ENCODE results near the gene RSRC1. TPM values are rescaled to one million over a fixed set of nuclear protein-coding genes. Genes with fewer than 3 reads are reported as not detected.

RSRC1 gene
- total and polyA plus RNA-seq, 2 donors (not counting 1 experiment from before 2014, with no cell fraction given) = 4.5 to 54.6 TPM

GRCh38 chr3:158491968-158492367, 382.1 kb downstream of the RSRC1 start:
- WGBS (ENCODE audit: insufficient coverage) = 86% methylated on average over 2 of the region's 2 CpGs
- H3K27me3 ChIP-seq (replicated peaks in 1 of 4; ENCODE audit: control extremely low read depth in 1 of 4, control insufficient read depth in 3 of 4, insufficient read depth in 4 of 4, low read length in 3 of 4) = no peaks in the 10 kb centered on the region
- ChIA-PET POLR2A (no interaction called here), CTCF (no interaction called here)
- no peaks in the 10 kb centered on the region for H3K9me3 ChIP-seq (ENCODE audit: control extremely low read depth in 1 of 3, control insufficient read depth in 2 of 3, insufficient read depth in 1 of 3, low read length in 2 of 3)
- TF ChIP-seq, protein P1, sequence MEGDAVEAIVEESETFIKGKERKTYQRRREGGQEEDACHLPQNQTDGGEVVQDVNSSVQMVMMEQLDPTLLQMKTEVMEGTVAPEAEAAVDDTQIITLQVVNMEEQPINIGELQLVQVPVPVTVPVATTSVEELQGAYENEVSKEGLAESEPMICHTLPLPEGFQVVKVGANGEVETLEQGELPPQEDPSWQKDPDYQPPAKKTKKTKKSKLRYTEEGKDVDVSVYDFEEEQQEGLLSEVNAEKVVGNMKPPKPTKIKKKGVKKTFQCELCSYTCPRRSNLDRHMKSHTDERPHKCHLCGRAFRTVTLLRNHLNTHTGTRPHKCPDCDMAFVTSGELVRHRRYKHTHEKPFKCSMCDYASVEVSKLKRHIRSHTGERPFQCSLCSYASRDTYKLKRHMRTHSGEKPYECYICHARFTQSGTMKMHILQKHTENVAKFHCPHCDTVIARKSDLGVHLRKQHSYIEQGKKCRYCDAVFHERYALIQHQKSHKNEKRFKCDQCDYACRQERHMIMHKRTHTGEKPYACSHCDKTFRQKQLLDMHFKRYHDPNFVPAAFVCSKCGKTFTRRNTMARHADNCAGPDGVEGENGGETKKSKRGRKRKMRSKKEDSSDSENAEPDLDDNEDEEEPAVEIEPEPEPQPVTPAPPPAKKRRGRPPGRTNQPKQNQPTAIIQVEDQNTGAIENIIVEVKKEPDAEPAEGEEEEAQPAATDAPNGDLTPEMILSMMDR (IDR thresholded peaks at IDR 0.05) = no peak
- TF ChIP-seq EZH2 (IDR thresholded peaks at IDR 0.05; ENCODE audit: borderline replicate concordance, insufficient read depth, low read depth, low read length, poor library complexity, severe bottlenecking) = no peak
- H3K79me2 ChIP-seq (ENCODE audit: control insufficient read depth, insufficient read depth, low read length) = no peaks in the 10 kb centered on the region
- ATAC-seq (ENCODE audit: low read depth) (no peak), DNase-seq (no peak)
- no peak overlapping the region for H3K9ac ChIP-seq (ENCODE audit: low read length)
- Mint-ChIP-seq H3K4me1 (no peaks in the 10 kb centered on the region), H3K27me3 (no peaks in the 10 kb centered on the region), H3K27ac (no peak overlapping the region), H3K9me3 (ENCODE audit: insufficient read depth) (peaks cover 2% of the 10 kb centered on the region), H3K4me3 (no peak overlapping the region)
- H3K4me3 ChIP-seq (ENCODE audit: control extremely low read depth in 1 of 5, extremely low read depth in 1 of 5, insufficient read depth in 1 of 5, low read depth in 2 of 5, low read length in 4 of 5) = no peak overlapping the region
- no peaks in the 10 kb centered on the region for H4K20me1 ChIP-seq (ENCODE audit: control insufficient read depth, insufficient read depth, low read length, poor library complexity, severe bottlenecking)
- no peaks in the 10 kb centered on the region for H3K36me3 ChIP-seq (replicated peaks in 1 of 2; ENCODE audit: control extremely low read depth in 1 of 2, control insufficient read depth in 1 of 2, extremely low read depth in 1 of 2, insufficient read depth in 2 of 2, low read length in 1 of 2)
- H3K27ac ChIP-seq (ENCODE audit: low read length in 2 of 2) = no peak overlapping the region
- intact Hi-C loops (cut with micrococcal nuclease) = no loop called here
- H2AFZ ChIP-seq (ENCODE audit: insufficient read depth, low read depth, low read length, poor library complexity, severe bottlenecking) = no peak overlapping the region
- no peak overlapping the region for H3K4me2 ChIP-seq (replicated peaks; ENCODE audit: low read depth, low read length, poor library complexity, severe bottlenecking)
- H3K4me1 ChIP-seq (ENCODE audit: control insufficient read depth in 2 of 2, insufficient read depth in 2 of 2, low read length in 2 of 2) = no peaks in the 10 kb centered on the region

DNA sequence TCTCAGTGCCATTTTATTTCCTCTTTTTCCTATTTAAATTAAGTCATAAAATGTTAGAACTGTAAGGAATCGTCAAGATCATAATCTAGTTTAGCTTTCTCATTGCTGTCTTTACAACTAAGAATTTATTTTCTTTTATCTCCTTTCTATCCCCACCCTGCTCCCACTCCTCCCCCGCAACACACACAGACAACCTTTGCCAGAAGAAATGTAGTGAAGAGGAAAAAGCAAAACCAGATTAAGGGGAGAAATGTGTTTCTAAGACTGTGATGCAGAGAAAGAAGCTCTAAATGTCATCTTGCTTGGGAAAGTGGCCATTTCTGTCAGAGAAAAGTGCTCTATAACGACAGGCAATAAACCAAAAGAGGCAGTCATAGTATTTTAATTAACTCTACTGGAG, 382.8 kb downstream of the RSRC1 start:
- peaks cover 0 to 5% (median 0%) of the 10 kb centered on the region in 3 donors for H3K9me3 ChIP-seq (ENCODE audit: control extremely low read depth in 1 of 3, control insufficient read depth in 2 of 3, insufficient read depth in 1 of 3, low read length in 2 of 3)
- H3K27ac Mint-ChIP-seq = no peak overlapping the region
- no peak overlapping the region for H3K27ac ChIP-seq (ENCODE audit: low read length in 2 of 2)
- H3K36me3 ChIP-seq (replicated peaks in 1 of 2; ENCODE audit: control extremely low read depth in 1 of 2, control insufficient read depth in 1 of 2, extremely low read depth in 1 of 2, insufficient read depth in 2 of 2, low read length in 1 of 2) = no peaks in the 10 kb centered on the region
- no peaks in the 10 kb centered on the region for H4K20me1 ChIP-seq (ENCODE audit: control insufficient read depth, insufficient read depth, low read length, poor library complexity, severe bottlenecking)
- no peaks in the 10 kb centered on the region for H3K4me1 Mint-ChIP-seq
- no peaks in the 10 kb centered on the region for H3K27me3 ChIP-seq (replicated peaks in 1 of 4; ENCODE audit: control extremely low read depth in 1 of 4, control insufficient read depth in 3 of 4, insufficient read depth in 4 of 4, low read length in 3 of 4)
- H3K9me3 Mint-ChIP-seq (ENCODE audit: insufficient read depth) = peaks cover 3% of the 10 kb centered on the region
- intact Hi-C loops (cut with micrococcal nuclease) = no loop called here
- no peak overlapping the region for H2AFZ ChIP-seq (ENCODE audit: insufficient read depth, low read depth, low read length, poor library complexity, severe bottlenecking)
- WGBS (ENCODE audit: insufficient coverage) = no CpG with 5 or more reads among the region's 3 CpGs
- DNase-seq = no peak
- H3K9ac ChIP-seq (ENCODE audit: low read length) = no peak overlapping the region
- TF ChIP-seq, protein P1 (IDR thresholded peaks at IDR 0.05) = no peak
- no peak for TF ChIP-seq EZH2 (IDR thresholded peaks at IDR 0.05; ENCODE audit: borderline replicate concordance, insufficient read depth, low read depth, low read length, poor library complexity, severe bottlenecking)
- ChIA-PET CTCF (no interaction called here), POLR2A (no interaction called here)
- no peaks in the 10 kb centered on the region for H3K27me3 Mint-ChIP-seq
- H3K79me2 ChIP-seq (ENCODE audit: control insufficient read depth, insufficient read depth, low read length) = no peaks in the 10 kb centered on the region
- no peak overlapping the region for H3K4me2 ChIP-seq (replicated peaks; ENCODE audit: low read depth, low read length, poor library complexity, severe bottlenecking)
- H3K4me3 ChIP-seq (ENCODE audit: control extremely low read depth in 1 of 5, extremely low read depth in 1 of 5, insufficient read depth in 1 of 5, low read depth in 2 of 5, low read length in 4 of 5) = no peak overlapping the region
- no peak overlapping the region for H3K4me3 Mint-ChIP-seq
- H3K4me1 ChIP-seq (ENCODE audit: control insufficient read depth in 2 of 2, insufficient read depth in 2 of 2, low read length in 2 of 2) = no peaks in the 10 kb centered on the region
- no peak for ATAC-seq (ENCODE audit: low read depth)
